GM10266 (cell line): ENCODE results near the gene BPNT1.
"Not testable (repeated sequence)": the region's sequence is repeated elsewhere in the genome, so short reads cannot be mapped to it uniquely, and the experiment has no call there.

Source experiments
- DNase-seq: peaks from one replicate; pipeline ENCODE4 v3.0.0; 2012; ENCODE audit errors: extremely low spot score
- TF ChIP-seq, protein P1 (sequence below): IDR thresholded peaks from 2 replicates; pipeline ENCODE4 v1.5.1; 2012; ENCODE audit warnings: mild to moderate bottlenecking, low read depth; ENCODE audit not compliant: control insufficient read depth, insufficient read depth; ENCODE audit errors: missing control alignments

Gene BPNT1

DNA sequence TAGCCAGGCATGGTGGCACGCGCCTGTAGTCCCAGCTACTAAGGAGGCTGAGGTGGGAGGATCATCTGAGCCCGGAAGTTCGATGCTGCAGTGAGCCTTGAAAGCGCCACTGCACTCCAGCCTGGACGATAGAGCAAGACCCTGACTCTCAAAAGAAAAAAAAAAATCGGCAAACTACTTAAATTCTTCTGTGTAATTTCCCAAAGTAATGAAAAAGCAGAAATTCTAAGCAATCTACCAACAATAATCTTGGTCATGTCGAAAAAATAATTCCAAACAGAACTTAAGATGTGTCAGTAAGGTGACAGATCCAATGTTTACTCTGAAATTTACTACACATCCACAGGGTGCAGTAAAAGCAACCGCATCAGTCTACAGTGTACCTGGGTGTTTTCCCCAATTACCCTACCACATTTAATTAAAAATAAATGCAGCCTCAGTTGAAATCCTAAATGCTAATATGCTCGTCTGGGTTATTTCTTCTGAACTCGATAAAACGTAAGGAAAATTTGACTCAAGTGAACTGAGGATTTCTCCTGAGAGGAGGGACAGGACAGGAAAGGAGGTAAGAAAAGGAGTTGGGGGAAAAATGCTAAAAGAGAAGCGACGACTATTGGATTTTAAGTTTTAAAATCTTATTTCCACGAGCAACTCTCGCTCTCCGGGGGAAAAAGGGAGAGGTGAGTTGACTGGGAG, 44.1 kb downstream of the BPNT1 start:
- peak; percentile 22 for DNase-seq
- TF ChIP-seq, protein P1, sequence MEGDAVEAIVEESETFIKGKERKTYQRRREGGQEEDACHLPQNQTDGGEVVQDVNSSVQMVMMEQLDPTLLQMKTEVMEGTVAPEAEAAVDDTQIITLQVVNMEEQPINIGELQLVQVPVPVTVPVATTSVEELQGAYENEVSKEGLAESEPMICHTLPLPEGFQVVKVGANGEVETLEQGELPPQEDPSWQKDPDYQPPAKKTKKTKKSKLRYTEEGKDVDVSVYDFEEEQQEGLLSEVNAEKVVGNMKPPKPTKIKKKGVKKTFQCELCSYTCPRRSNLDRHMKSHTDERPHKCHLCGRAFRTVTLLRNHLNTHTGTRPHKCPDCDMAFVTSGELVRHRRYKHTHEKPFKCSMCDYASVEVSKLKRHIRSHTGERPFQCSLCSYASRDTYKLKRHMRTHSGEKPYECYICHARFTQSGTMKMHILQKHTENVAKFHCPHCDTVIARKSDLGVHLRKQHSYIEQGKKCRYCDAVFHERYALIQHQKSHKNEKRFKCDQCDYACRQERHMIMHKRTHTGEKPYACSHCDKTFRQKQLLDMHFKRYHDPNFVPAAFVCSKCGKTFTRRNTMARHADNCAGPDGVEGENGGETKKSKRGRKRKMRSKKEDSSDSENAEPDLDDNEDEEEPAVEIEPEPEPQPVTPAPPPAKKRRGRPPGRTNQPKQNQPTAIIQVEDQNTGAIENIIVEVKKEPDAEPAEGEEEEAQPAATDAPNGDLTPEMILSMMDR: no peak

DNA sequence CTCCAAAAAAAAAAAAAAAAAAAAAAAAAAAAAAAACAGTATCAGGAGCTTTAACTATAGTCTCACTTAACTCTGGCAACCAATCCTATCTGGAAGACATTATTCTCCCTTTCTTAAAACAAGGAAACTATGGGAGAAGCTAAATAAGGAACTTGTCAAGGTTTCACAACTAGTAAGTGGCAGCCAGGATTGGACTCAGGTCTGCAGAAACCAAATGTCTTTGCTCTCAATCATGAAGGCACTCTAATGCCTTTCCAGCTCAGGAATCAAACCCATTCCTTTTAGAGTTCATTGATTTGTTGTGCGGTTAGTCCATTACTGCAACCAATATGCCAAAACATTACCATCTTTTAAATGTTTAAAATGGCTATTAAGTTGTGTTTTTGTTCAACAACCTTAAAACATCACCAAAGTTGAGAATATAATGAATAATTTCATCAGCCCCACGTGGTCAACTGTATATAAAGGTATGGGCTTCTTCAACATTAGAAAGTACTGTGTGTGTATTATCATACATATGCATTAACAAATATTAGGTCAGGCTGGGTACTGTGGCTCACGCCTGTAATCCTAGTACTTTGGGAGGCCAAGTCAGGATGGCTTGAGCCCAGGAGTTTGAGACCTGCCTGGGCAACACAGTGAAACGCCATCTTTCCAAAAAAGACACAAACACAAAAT, 44.8 kb downstream of the BPNT1 start:
- TF ChIP-seq, protein P1: no peak
- DNase-seq: no peak

DNA sequence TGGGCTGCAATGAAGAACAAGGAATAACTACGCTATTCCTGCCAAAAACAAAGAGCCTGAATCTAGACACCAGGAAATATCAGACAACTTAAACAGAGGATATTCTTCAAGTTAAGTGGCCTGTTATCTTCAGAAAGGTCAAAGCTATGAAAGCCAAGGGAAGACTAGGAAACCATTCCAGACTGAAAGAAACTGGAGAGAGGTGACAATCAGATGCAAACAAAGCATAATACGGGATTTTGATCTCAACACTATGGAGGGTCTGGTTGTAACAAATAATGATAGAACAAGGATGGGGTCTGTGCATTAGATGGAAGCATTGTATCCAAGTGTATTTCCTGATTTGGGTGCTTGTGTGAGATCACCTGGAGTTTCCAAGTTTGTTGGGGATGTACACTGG, 45.9 kb downstream of the BPNT1 start:
- DNase-seq: no peak
- TF ChIP-seq, protein P1: no peak

DNA sequence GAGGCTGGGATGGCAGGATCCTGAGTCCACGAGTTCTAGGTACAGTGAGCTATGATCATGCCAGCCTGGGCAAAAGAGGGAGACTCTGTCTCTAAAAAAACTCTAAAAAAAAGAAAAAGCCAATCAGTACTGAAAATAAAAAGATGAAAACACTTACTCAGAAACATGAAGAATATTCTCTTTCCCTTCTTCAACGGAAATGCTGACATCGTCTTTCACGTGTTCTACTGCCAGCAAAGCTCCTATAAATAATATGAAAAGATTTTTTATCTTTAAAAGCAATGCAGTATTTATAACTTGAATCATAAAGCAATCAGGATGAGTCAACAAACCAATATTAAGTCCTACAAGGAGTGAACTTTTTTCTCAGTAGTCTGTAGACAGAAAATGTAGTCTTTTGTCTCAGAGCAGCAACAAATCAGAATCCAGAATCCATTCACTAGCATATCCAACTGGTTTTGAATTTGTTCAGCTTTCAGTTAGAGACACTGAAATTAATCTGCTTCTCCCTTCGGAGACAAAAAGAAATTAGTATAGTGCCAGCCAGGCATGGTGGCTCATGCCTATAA, 49.5 kb downstream of the BPNT1 start:
- DNase-seq: no peak
- TF ChIP-seq, protein P1: no peak

- DNase-seq: no peak
- TF ChIP-seq, protein P1: no peak
Measured at GRCh38 chr1:220038640-220039039, 50.9 kb downstream of the BPNT1 start.

GRCh38 chr1:220037810-220038209, 51.8 kb downstream of the BPNT1 start:
- not testable (repeated sequence) for DNase-seq

GRCh38 chr1:220032911-220033310, 56.7 kb downstream of the BPNT1 start:
- DNase-seq: no peak
- TF ChIP-seq, protein P1: no peak
